GM21360 (cell line): ENCODE measurements around the gene TBC1D3K.
"Not testable (repeated sequence)": the region's sequence is repeated elsewhere in the genome, so short reads cannot be mapped to it uniquely, and the experiment has no call there.

Source experiments
- ATAC-seq: cut with Tn5 transposase; IDR thresholded peaks from one replicate; pipeline ENCODE4 v1.9.1; 2021; ENCODE audit warnings: mild to moderate bottlenecking, moderate library complexity; ENCODE audit not compliant: unreplicated experiment

Gene TBC1D3K

GRCh38 chr17:37924115-37924514, at the start of gene TBC1D3K:
TSS of gene TBC1D3K (plus strand) at chr17:37924415. CDS start at chr17:37926000, 1,585 bp downstream.
- not testable (repeated sequence) for ATAC-seq

GRCh38 chr17:37884516-37884915, 39.7 kb upstream of the TBC1D3K start:
- ATAC-seq = no peak

- ATAC-seq = no peak
Measured at GRCh38 chr17:37885136-37885535, 39.1 kb upstream of the TBC1D3K start.

GRCh38 chr17:37888881-37889280, 35.3 kb upstream of the TBC1D3K start:
- ATAC-seq = no peak

GRCh38 chr17:37896961-37897360, 27.3 kb upstream of the TBC1D3K start:
- not testable (repeated sequence) for ATAC-seq
